Measurements from ENCODE around the gene PGLYRP1. TPM values are rescaled to one million over a fixed set of nuclear protein-coding genes. Genes with fewer than 3 reads are reported as not detected.

The PGLYRP1 gene
- total RNA-seq, 1 experiment from 2014 or later, result not detected

GRCh38 chr19:46068345-46069258 lies 45.7 kb upstream of the PGLYRP1 start:
- no peak overlapping the region for H3K4me2 ChIP-seq (ENCODE audit: insufficient read depth, insufficient read length, low read length)

More at GRCh38 chr19:46068345-46069258, 45.7 kb upstream of the PGLYRP1 start:
- no peak overlapping the region for H3K4me3 Mint-ChIP-seq
- Histone ChIP-seq H3K9ac (ENCODE audit: extremely low read depth, insufficient read length, low read length) (no peak overlapping the region), H2BK12ac (ENCODE audit: insufficient read length, low read depth, low read length) (no peak overlapping the region), H3K79me2 (ENCODE audit: insufficient read depth, low read length) (no peaks in the 10 kb centered on the region), H3K27ac (ENCODE audit: insufficient read length, low read depth, low read length) (no peak overlapping the region), H3K18ac (ENCODE audit: insufficient read length, low read depth, low read length) (no peak overlapping the region), H4K8ac (replicated peaks; ENCODE audit: insufficient read length, low read depth, low read length) (no peak overlapping the region), H4K20me1 (ENCODE audit: control insufficient read depth, insufficient read depth, insufficient read length) (no peaks in the 10 kb centered on the region), H2BK120ac (ENCODE audit: low read depth, low read length, poor library complexity, severe bottlenecking) (no peak overlapping the region), H3K14ac (ENCODE audit: insufficient read depth, low read length) (no peak overlapping the region), H4K91ac (ENCODE audit: insufficient read length, low read depth, low read length) (no peak overlapping the region), H2AFZ (ENCODE audit: low read length) (no peak overlapping the region), H3K4ac (ENCODE audit: low read depth, low read length) (no peak overlapping the region), H3K9me3 (ENCODE audit: control insufficient read depth, low read depth, low read length) (no peaks in the 10 kb centered on the region), H3K27me3 (ENCODE audit: insufficient read depth, low read length) (no peaks in the 10 kb centered on the region; the same call in 1 of the 2 replicates), H3K79me1 (ENCODE audit: insufficient read depth, low read depth, low read length, poor library complexity, severe bottlenecking) (no peaks in the 10 kb centered on the region), H4K5ac (ENCODE audit: insufficient read length, low read depth, low read length) (no peak overlapping the region), H2BK5ac (ENCODE audit: insufficient read length, low read length) (no peak overlapping the region), H3K56ac (ENCODE audit: insufficient read length, low read depth, low read length) (no peak overlapping the region), H3K23me2 (ENCODE audit: insufficient read length, low read depth, low read length, poor library complexity, severe bottlenecking) (no peaks in the 10 kb centered on the region), H2AK5ac (ENCODE audit: insufficient read length, low read length) (no peak overlapping the region), H3K23ac (ENCODE audit: insufficient read length, low read depth, low read length) (no peak overlapping the region), H3T11ph (ENCODE audit: low read length) (no peak overlapping the region), H3K4me1 (ENCODE audit: insufficient read depth, low read length) (no peaks in the 10 kb centered on the region), H2BK15ac (ENCODE audit: low read depth, low read length) (no peak overlapping the region), H2BK20ac (ENCODE audit: low read depth, low read length, poor library complexity, severe bottlenecking) (no peak overlapping the region)
- WGBS (ENCODE audit: extremely low coverage, insufficient read length, low lambda C conversion rate), result no CpG with 5 or more reads among the region's 12 CpGs
- H3K27me3 Mint-ChIP-seq (ENCODE audit: low read depth), result peaks cover 56% of the 10 kb centered on the region
- H3K9me3 Mint-ChIP-seq, result no peaks in the 10 kb centered on the region; a peak in 1 of 5 replicates
- no peaks in the 10 kb centered on the region for H3K36me3 Mint-ChIP-seq (ENCODE audit: insufficient read depth in 1 of 3, low read depth in 3 of 3)
- no peak for DNase-seq
- TF ChIP-seq CTCF (conservative IDR thresholded peaks at IDR 0.05), result no peak
- H3K4me1 Mint-ChIP-seq, result no peaks in the 10 kb centered on the region
- no peak overlapping the region; a peak in 1 of 7 replicates for H3K27ac Mint-ChIP-seq
